Psoas muscle (tissue), 8 donors: ENCODE data around the gene SIGLEC1. TPM values are rescaled to one million over a fixed set of nuclear protein-coding genes. Genes with fewer than 3 reads are reported as not detected.

Source experiments
- ATAC-seq, 4 donors: fragments of 200-7000 bp; cut with Tn5 transposase; one replicate each; pipeline ENCODE4 v1.9.1; 2020; ENCODE audit warnings: moderate library complexity in 3 of 4, mild to moderate bottlenecking in 2 of 4
- DNase-seq, 2 donors: peaks; one replicate each; pipeline ENCODE4 v3.0.0-alpha.2; 2020
- H3K27ac ChIP-seq: fragments of 200-600 bp; one replicate; pipeline ENCODE4 v1.8.0; 2022
- H3K27me3 ChIP-seq, 3 donors: fragments of 200-600 bp in 1 of 3; one replicate each; pipeline versions ENCODE4 v1.6.1 to v1.8.0; 2013 to 2022; ENCODE audit warnings: low read length in 2 of 3, mild to moderate bottlenecking in 2 of 3, moderate library complexity in 1 of 3; ENCODE audit not compliant: insufficient read depth in 3 of 3
- H3K36me3 ChIP-seq, 2 donors: fragments of 200-600 bp in 1 of 2; one replicate each; pipeline versions ENCODE4 v1.6.1 to v1.8.0; 2013 to 2022; ENCODE audit warnings: low read depth in 1 of 2, mild to moderate bottlenecking in 1 of 2, moderate library complexity in 1 of 2; ENCODE audit not compliant: insufficient read depth in 1 of 2
- H3K4me1 ChIP-seq: fragments of 200-600 bp; one replicate; pipeline ENCODE4 v1.8.0; 2022
- H3K4me3 ChIP-seq: fragments of 200-600 bp; one replicate; pipeline ENCODE4 v1.8.0; 2022; ENCODE audit warnings: mild to moderate bottlenecking
- H3K9me3 ChIP-seq: fragments of 200-600 bp; one replicate; pipeline ENCODE4 v1.8.0; 2022
- CTCF ChIP-seq: fragments of 200-600 bp; IDR thresholded peaks from one replicate; pipeline ENCODE4 v1.8.0; 2022; ENCODE audit warnings: antibody characterized with exemption
- WGBS, 3 donors: extraction: QIAGEN DNeasy Blood & Tissue Kit; methylation state at CpG; one replicate each; pipeline versions ENCODE4 v1.1.6 to v1.1.7; 2013; 5-methylcytosine and 5-hydroxymethylcytosine counted together
- intact Hi-C, 2 donors: fragments of 100-400 bp; cut with DNase I; formaldehyde crosslinking; loops; one replicate each; pipeline versions ENCODE4 v1.11.0 to v1.14.2; 2022
- polyA plus RNA-seq, 3 donors: library from polyadenylated mRNA; stranded (reverse); fragments of 200-250 nt; gene quantifications; one replicate each; pipeline ENCODE4 v1.2.3, GENCODE V29; 2013
- total RNA-seq, 4 donors: library from RNA; stranded (reverse); fragmentation: NEBNext Ultra II Directional in 2 of 4; extraction: Animal tissue kit (Norgen Biotek cat#: 25700) in 2 of 4; gene quantifications; one replicate each; pipeline versions ENCODE4 v1.2.1 to v1.2.4, GENCODE V29; 2021 to 2023
- donor health status: healthy with polysubstance abuse.
- donor health status: DM: no; HTN: no; CAD: no; lungs with moderate emphysema.
- donor health status: Bipolar disorder and iron deficiency.
- donor health status: healthy.
- donor health status: DM: yes; HTN: yes; CAD: no.
- donor health status: DM: no; HTN: no; CAD: no.
- donor health status: DM: no; HTN: no; CAD: no.
- donor health status: DM: yes; HTN: yes; CAD: no.

Gene SIGLEC1
- total and polyA plus RNA-seq, 7 donors = 0.98 to 6.2 (median 2.6) TPM

DNA sequence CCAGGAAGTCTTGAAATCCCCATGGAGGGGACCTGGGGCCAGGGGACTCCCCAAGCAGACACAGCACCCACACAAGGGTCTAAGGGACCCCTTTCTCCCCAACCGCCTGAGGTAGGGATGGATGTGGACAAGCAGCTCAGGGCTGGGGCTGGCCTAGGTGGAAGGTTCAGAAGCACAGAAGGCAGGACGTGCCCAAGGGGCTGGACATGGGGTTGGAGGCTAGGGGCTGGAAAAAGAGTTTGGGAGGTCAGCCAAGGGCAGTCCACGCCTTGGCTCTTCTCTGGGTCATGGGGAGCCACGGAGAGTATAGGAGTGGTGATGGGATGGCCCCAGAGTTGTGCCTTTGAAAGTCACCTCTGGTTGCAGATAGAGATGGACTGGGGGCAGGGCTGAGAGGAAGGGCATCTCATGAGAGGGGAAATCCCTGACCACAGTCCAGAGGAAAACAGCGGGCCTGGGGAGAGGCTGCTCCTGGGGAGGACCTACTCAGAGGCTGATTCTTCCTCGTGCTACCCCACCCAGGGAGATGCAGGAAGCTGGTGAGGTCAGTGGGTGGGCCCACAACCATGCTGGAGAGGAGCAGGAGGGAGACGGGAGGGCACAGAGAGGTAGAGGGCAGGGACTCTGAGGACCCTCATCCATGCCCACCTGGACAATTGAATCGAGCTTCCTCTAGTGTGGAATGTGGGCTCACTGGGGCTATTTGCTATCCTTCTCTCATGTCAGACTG lies 17.6 kb upstream of the SIGLEC1 start:
- H3K27ac ChIP-seq = no peak overlapping the region
- DNase-seq = peak in 1 of 2 donors; percentile 50
- H3K27me3 ChIP-seq = peaks cover 0 to 38% (median 4%) of the 10 kb centered on the region in 3 donors
- TF ChIP-seq CTCF = no peak
- no peaks in the 10 kb centered on the region for H3K4me1 ChIP-seq
- intact Hi-C loops = no loop called here
- ATAC-seq = peak in 2 of 4 donors; percentile 24 to 31
- H3K9me3 ChIP-seq = no peaks in the 10 kb centered on the region
- no peak overlapping the region for H3K4me3 ChIP-seq
- H3K36me3 ChIP-seq = no peaks in the 10 kb centered on the region
- WGBS, 3 donors = 67 to 77% (median 71%) methylated on average over 8 of the region's 8 CpGs

GRCh38 chr20:3729378-3729777 lies 17.0 kb upstream of the SIGLEC1 start:
- Histone ChIP-seq H3K36me3 (no peaks in the 10 kb centered on the region), H3K27ac (no peak overlapping the region), H3K9me3 (no peaks in the 10 kb centered on the region), H3K4me1 (no peaks in the 10 kb centered on the region), H3K4me3 (no peak overlapping the region), H3K27me3 (peaks cover 0 to 38% (median 4%) of the 10 kb centered on the region in 3 donors)
- intact Hi-C loops = no loop called here
- DNase-seq (peak in 1 of 2 donors; percentile 22), ATAC-seq (no peak)
- WGBS, 3 donors = 88 to 95% (median 89%) methylated on average over 5 to 6 of the region's 6 CpGs
- TF ChIP-seq CTCF = no peak

DNA sequence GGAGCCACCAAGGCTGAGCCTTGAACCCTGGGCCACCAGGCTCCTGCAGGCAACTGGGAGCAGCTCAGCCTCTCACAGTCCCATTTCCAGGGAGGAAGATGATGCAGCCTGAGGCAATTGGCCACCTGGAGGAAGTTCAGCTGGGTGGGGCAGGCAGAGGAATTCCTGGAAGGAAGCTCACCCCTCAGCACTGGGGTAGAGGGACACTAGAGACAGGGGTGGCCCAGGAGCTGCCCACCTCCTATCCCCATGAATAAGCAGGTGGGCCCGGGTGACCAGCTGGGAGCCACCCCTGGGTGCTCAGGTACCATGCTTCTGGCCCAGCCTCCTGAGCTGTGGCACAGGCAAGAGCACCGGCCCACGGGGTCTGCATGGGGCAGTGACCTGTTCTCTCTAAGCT lies 16.5 kb upstream of the SIGLEC1 start:
- Histone ChIP-seq H3K9me3 (no peaks in the 10 kb centered on the region), H3K27ac (no peak overlapping the region), H3K36me3 (no peaks in the 10 kb centered on the region), H3K4me1 (no peaks in the 10 kb centered on the region), H3K4me3 (no peak overlapping the region), H3K27me3 (peaks cover 0 to 38% (median 4%) of the 10 kb centered on the region in 3 donors)
- ATAC-seq (peak in 1 of 4 donors; percentile 26), DNase-seq (peak in 1 of 2 donors; percentile 38)
- TF ChIP-seq CTCF = no peak
- intact Hi-C loops = no loop called here
- 84 to 88% (median 84%) methylated on average over 3 of the region's 3 CpGs for WGBS, 3 donors

GRCh38 chr20:3728354-3728753 lies 16.0 kb upstream of the SIGLEC1 start:
- no peaks in the 10 kb centered on the region for H3K36me3 ChIP-seq
- peak overlapping the region; percentile 23 for H3K27ac ChIP-seq
- ATAC-seq (no peak), DNase-seq (no peak)
- no peak for TF ChIP-seq CTCF
- H3K9me3 ChIP-seq = no peaks in the 10 kb centered on the region
- intact Hi-C loops = no loop called here
- H3K27me3 ChIP-seq = peaks cover 0 to 37% (median 4%) of the 10 kb centered on the region in 3 donors
- H3K4me1 ChIP-seq = no peaks in the 10 kb centered on the region
- WGBS, 3 donors = 70 to 95% (median 79%) methylated on average over 5 of the region's 5 CpGs
- H3K4me3 ChIP-seq = no peak overlapping the region
